IMR-90 (cell line): ENCODE results near the gene INPP5B.

Experiments
- FOS ChIP-seq: fragments of 150-350 bp; IDR thresholded peaks from 2 replicates; pipeline ENCODE4 v1.6.1; 2016; ENCODE audit warnings: low read depth, low read length
- POLR2A ChIP-seq: IDR thresholded peaks from 2 replicates; pipeline ENCODE4 v1.6.1; 2012; ENCODE audit warnings: mild to moderate bottlenecking, low read depth, low read length
- RAD21 ChIP-seq: IDR thresholded peaks from 2 replicates; pipeline ENCODE4 v1.6.1; 2012; ENCODE audit warnings: low read length, improper control_type of control experiment
- TF ChIP-seq, protein P1 (sequence below): fragments of 150-350 bp; IDR thresholded peaks from 2 replicates; pipeline ENCODE4 v1.6.1; 2017; ENCODE audit warnings: mild to moderate bottlenecking, antibody characterized with exemption, low read length, low read depth

- TF ChIP-seq POLR2A = no peak
- peak; percentile 60 for TF ChIP-seq FOS
- TF ChIP-seq, protein P1, sequence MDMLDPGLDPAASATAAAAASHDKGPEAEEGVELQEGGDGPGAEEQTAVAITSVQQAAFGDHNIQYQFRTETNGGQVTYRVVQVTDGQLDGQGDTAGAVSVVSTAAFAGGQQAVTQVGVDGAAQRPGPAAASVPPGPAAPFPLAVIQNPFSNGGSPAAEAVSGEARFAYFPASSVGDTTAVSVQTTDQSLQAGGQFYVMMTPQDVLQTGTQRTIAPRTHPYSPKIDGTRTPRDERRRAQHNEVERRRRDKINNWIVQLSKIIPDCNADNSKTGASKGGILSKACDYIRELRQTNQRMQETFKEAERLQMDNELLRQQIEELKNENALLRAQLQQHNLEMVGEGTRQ = no peak
- no peak for TF ChIP-seq RAD21
Observed at GRCh38 chr1:37958690-37959089, 11.8 kb upstream of the INPP5B start.
